HCT116 (cell line): ENCODE data around the gene OPN5. TPM values are rescaled to one million over a fixed set of nuclear protein-coding genes. Genes with fewer than 3 reads are reported as not detected.

ENCODE experiments used
- ATAC-seq: fragments of 200-7000 bp; cut with Tn5 transposase; 2 replicates; pipeline ENCODE4 v1.9.1; 2020; ENCODE audit warnings: mild to moderate bottlenecking, moderate library complexity
- BruUV-seq: library from RNA; stranded (reverse); fragments of 400-500 nt; replicated peaks from 2 replicates; lab custom pipeline; 2021; lab: Mats Ljungman, UMichigan
- CTCF ChIA-PET: fragments of 300-600 bp; sonication (Branson Sonifier 250); formaldehyde crosslinking; loops from one replicate; lab custom pipeline; 2021; ENCODE audit warnings: antibody characterized with exemption; lab: Charles Lee
- POLR2A ChIA-PET: fragments of 300-600, 350-600 bp; sonication (Branson Sonifier 250); formaldehyde crosslinking; loops from one replicate; lab custom pipeline; 2021; ENCODE audit warnings: antibody characterized with exemption; lab: Charles Lee
- RAD21 ChIA-PET, 2 experiments: fragments of 300-600 bp; sonication (Branson Sonifier 250); formaldehyde crosslinking; loops; one replicate each; lab custom pipeline; 2023; ENCODE audit warnings: low total read pairs in 2 of 2; ENCODE audit not compliant: uncharacterized antibody in 2 of 2, unreplicated experiment in 2 of 2, low non-redundant PET in 1 of 2; lab: Charles Lee
- DNase-seq: peaks from one replicate; pipeline ENCODE4 v3.0.0-alpha.2; 2010; ENCODE audit warnings: low read depth, low spot score
- H2AFZ ChIP-seq: fragments of 200-600 bp; shearing (Covaris generic), sonication (generic); 2 replicates; pipeline ENCODE4 v1.6.1; 2017; ENCODE audit warnings: low read depth, mixed run types, mixed read lengths, antibody characterized with exemption, low read length; ENCODE audit not compliant: poor library complexity, severe bottlenecking
- H3K27ac ChIP-seq: 2 replicates; pipeline ENCODE4 v1.5.1; 2012; ENCODE audit warnings: low read depth, low read length
- H3K27me3 ChIP-seq: fragments of 200-600 bp; sonication (generic); 2 replicates; pipeline ENCODE4 v1.6.1; 2016; ENCODE audit warnings: mixed run types, low read length, mixed read lengths; ENCODE audit not compliant: insufficient read depth
- H3K36me3 ChIP-seq, 2 experiments: fragments of 200-500 bp in 1 of 2; fragments of 200-600 bp in 1 of 2; sonication (Bioruptor generic) in 1 of 2; sonication (generic) in 1 of 2; 2 replicates each; pipeline versions ENCODE4 v1.5.1 to v1.6.1; 2014 to 2016; ENCODE audit warnings: low read length in 2 of 2, inconsistent platforms in 1 of 2, mixed read lengths in 1 of 2, mixed run types in 1 of 2; ENCODE audit not compliant: insufficient read depth in 2 of 2, control insufficient read depth in 1 of 2
- H3K4me1 ChIP-seq, 2 experiments: fragments of 200-600 bp in 1 of 2; sonication (generic) in 1 of 2; 2 replicates each; pipeline versions ENCODE4 v1.5.1 to v1.6.1; 2012 to 2017; ENCODE audit warnings: low read length in 2 of 2, inconsistent platforms in 1 of 2, mild to moderate bottlenecking in 1 of 2, mixed read lengths in 1 of 2, mixed run types in 1 of 2, moderate library complexity in 1 of 2; ENCODE audit not compliant: insufficient read depth in 2 of 2, control insufficient read depth in 1 of 2
- H3K4me2 ChIP-seq: fragments of 200-600 bp; sonication (generic); 2 replicates; pipeline ENCODE4 v1.6.1; 2017; ENCODE audit warnings: mixed run types, low read length, mixed read lengths
- H3K4me3 ChIP-seq, 2 experiments: fragments of 200-600 bp in 1 of 2; sonication (generic) in 1 of 2; replicated peaks in 1 of 2; 2 replicates each; pipeline ENCODE4 v1.5.1; 2011 to 2016; ENCODE audit warnings: low read length in 2 of 2, control low read depth in 1 of 2, low read depth in 1 of 2, mild to moderate bottlenecking in 1 of 2, mixed read lengths in 1 of 2, mixed run types in 1 of 2
- H3K79me2 ChIP-seq: fragments of 200-600 bp; sonication (generic); 2 replicates; pipeline ENCODE4 v1.6.1; 2017; ENCODE audit warnings: mild to moderate bottlenecking, mixed run types, low read length, moderate library complexity, mixed read lengths; ENCODE audit not compliant: insufficient read depth
- H3K9ac ChIP-seq: fragments of 200-600 bp; sonication (generic); 2 replicates; pipeline ENCODE4 v1.6.1; 2016; ENCODE audit warnings: low read length, mixed read lengths
- H3K9me2 ChIP-seq: fragments of 200-600 bp; sonication (generic), shearing (Covaris generic); 2 replicates; pipeline ENCODE4 v1.6.1; 2017; ENCODE audit warnings: mixed run types, mild to moderate bottlenecking, moderate library complexity; ENCODE audit not compliant: insufficient read depth
- H3K9me3 ChIP-seq, 2 experiments: fragments of 200-500 bp in 1 of 2; fragments of 200-600 bp in 1 of 2; sonication (Bioruptor generic) in 1 of 2; sonication (generic) in 1 of 2; 2 replicates each; pipeline ENCODE4 v1.6.1; 2014 to 2017; ENCODE audit warnings: low read length in 2 of 2, mixed read lengths in 2 of 2, inconsistent platforms in 1 of 2, low read depth in 1 of 2, mild to moderate bottlenecking in 1 of 2, mixed run types in 1 of 2, moderate library complexity in 1 of 2; ENCODE audit not compliant: control insufficient read depth in 1 of 2, insufficient read depth in 1 of 2
- H4K20me1 ChIP-seq: fragments of 200-600 bp; sonication (generic), shearing (Covaris generic); 2 replicates; pipeline ENCODE4 v1.6.1; 2017; ENCODE audit warnings: mixed run types, mild to moderate bottlenecking, moderate library complexity; ENCODE audit not compliant: insufficient read depth
- CEBPB ChIP-seq: IDR thresholded peaks from 2 replicates; pipeline ENCODE4 v1.6.1; 2012; ENCODE audit warnings: low read depth
- CTCF ChIP-seq, 3 experiments: fragments of 200-600 bp in 1 of 3; sonication (generic) in 1 of 3; IDR thresholded peaks in 2 of 3; conservative IDR thresholded peaks in 1 of 3; 2 replicates each; pipeline ENCODE4 v1.5.1; 2012 to 2017; ENCODE audit warnings: low read depth in 2 of 3, low read length in 2 of 3, antibody characterized with exemption in 1 of 3, borderline replicate concordance in 1 of 3, control low read depth in 1 of 3, mild to moderate bottlenecking in 1 of 3, mixed read lengths in 1 of 3, mixed run types in 1 of 3, moderate library complexity in 1 of 3; ENCODE audit not compliant: insufficient read depth in 1 of 3
- EGR1 ChIP-seq: IDR thresholded peaks from 2 replicates; pipeline ENCODE4 v1.6.1; 2012; ENCODE audit warnings: low read depth
- ELF1 ChIP-seq: IDR thresholded peaks from 2 replicates; pipeline ENCODE4 v1.6.1; 2012; ENCODE audit warnings: low read depth, borderline replicate concordance
- EZH2 ChIP-seq: fragments of 200-600 bp; sonication (generic); IDR thresholded peaks from 2 replicates; pipeline ENCODE4 v1.6.1; 2017; ENCODE audit warnings: antibody characterized with exemption, mixed run types
- EZH2phosphoT487 ChIP-seq: fragments of 200-600 bp; IDR thresholded peaks from 2 replicates; pipeline ENCODE4 v1.6.1; 2018; ENCODE audit warnings: antibody characterized with exemption, borderline replicate concordance
- FOSL1 ChIP-seq: IDR thresholded peaks from 2 replicates; pipeline ENCODE4 v1.6.1; 2012; ENCODE audit warnings: low read depth
- JUND ChIP-seq: IDR thresholded peaks from 2 replicates; pipeline ENCODE4 v1.6.1; 2012
- MAX ChIP-seq: IDR thresholded peaks from 2 replicates; pipeline ENCODE4 v1.6.1; 2012
- POLR2AphosphoS5 ChIP-seq: IDR thresholded peaks from 2 replicates; pipeline ENCODE4 v1.6.1; 2011; ENCODE audit warnings: mild to moderate bottlenecking, low read depth, low read length, moderate library complexity
- RAD21 ChIP-seq: IDR thresholded peaks from 2 replicates; pipeline ENCODE4 v1.6.1; 2012; ENCODE audit warnings: low read depth, mild to moderate bottlenecking
- REST ChIP-seq: IDR thresholded peaks from 2 replicates; pipeline ENCODE4 v1.6.1; 2012; ENCODE audit warnings: low read depth
- SRF ChIP-seq: IDR thresholded peaks from 2 replicates; pipeline ENCODE4 v1.6.1; 2012; ENCODE audit warnings: low read depth
- TCF7L2 ChIP-seq: IDR thresholded peaks from 2 replicates; pipeline ENCODE4 v1.7.0; 2011; ENCODE audit warnings: borderline replicate concordance, inconsistent platforms; ENCODE audit not compliant: insufficient read depth, insufficient read length; ENCODE audit errors: extremely low read depth
- ZBTB33 ChIP-seq: IDR thresholded peaks from 2 replicates; pipeline ENCODE4 v1.6.1; 2011; ENCODE audit warnings: mild to moderate bottlenecking, low read length, moderate library complexity; ENCODE audit not compliant: insufficient replicate concordance; ENCODE audit errors: extremely low read depth
- ZFX ChIP-seq: fragments of 450-650 bp; IDR thresholded peaks from 2 replicates; pipeline ENCODE4 v1.6.1; 2017
- intact Hi-C: fragments of 100-400 bp; cut with micrococcal nuclease; formaldehyde crosslinking; loops from 2 replicates; pipeline ENCODE4 v1.10.0; 2022
- total RNA-seq: library from RNA; stranded (reverse); gene quantifications from one replicate; pipeline ENCODE4 v1.2.1, GENCODE V29; 2021; ENCODE audit not compliant: unreplicated experiment

The OPN5 gene
- total RNA-seq, 1 experiment from 2014 or later = not detected

DNA sequence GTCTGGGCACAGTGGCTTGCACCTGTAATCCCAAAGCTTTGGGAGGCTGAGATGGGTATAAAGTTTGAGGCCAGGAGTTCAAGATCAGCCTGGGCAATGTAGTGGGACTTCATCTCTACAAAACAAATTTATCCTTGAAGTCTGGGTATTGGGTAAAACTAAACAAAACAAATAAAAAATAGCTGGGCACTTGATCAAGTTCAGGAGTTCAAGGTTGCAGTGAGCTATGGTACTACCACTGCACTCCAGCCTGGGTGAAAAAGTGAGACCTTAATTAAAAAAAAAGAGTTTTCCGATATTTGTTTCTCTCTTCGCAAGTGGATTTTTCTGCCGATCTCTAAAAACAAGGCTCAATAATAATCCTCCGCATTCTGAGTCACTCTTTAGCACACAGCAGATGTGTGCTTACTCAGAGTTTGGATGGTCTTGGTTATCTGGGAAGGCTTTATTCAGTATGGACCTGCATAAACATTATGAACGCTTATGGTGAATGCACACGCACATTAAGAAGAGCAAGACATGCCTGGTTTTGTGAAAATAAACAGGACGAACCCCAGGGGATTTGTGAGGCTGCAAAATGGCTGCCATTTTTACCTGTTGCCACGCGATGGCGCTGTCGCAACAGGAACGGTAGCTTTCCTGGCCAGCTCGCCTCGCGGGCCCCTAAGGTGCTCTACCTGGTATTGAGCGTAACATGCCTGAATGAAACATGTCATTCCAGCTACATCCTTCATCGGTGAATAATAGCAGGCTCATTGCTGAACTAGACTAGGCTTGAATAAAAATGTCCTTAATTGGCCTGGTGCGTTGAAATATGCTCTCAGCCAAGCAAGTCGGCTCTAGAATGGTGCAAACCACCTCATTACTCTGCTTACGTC, 6.0 kb downstream of the OPN5 start (continued):
- TF ChIP-seq REST = no peak
- TF ChIP-seq, all 23 proteins: peak for 4

DNA sequence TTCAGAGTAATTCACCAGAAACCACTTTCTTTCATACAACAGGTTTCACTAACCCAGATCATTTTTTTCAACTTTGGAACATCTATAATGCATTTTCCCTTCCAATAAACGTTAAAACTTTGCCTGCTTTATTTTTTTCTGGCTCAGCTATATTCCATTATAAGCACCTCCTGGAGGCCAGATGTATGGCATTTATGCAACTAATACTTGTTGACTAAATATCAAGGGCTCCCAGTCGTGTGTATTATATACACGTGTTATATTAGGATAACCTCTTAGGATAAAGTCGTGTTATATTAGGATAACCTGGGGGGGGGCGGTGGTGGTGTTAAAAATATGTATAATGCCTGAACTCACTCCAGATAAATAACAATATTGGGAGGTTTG, 6.7 kb downstream of the OPN5 start:
- no TSS peak for BruUV-seq
- DNase-seq (no peak), ATAC-seq (peak; percentile 59)
- H3K4me2 ChIP-seq = peak overlapping the region; percentile 61
- ChIA-PET CTCF (interaction anchor here (0.7 to 4.5 kb wide), 16 partner anchors 11 to 1835 kb away, joined by 3 to 38 read pairs (median 4); no protein-coding TSS in a partner anchor), POLR2A (no interaction called here), RAD21 (interaction anchor here (1.0 to 1.7 kb wide), 3 partner anchors 299 to 1621 kb away, joined by 3 to 8 read pairs (median 6); no protein-coding TSS in a partner anchor)
- intact Hi-C loops = loop anchor here (1.0 to 10.0 kb wide), 5 partner anchors 284 to 1826 kb away; no protein-coding TSS in a partner anchor
- H3K36me3 ChIP-seq = no peaks in the 10 kb centered on the region
- no peaks in the 10 kb centered on the region for H3K27me3 ChIP-seq
- no peaks in the 10 kb centered on the region for H4K20me1 ChIP-seq
- no peaks in the 10 kb centered on the region for H3K79me2 ChIP-seq
- 0 out of 4 replicates have a peak overlapping the region, but pooled peaks of 1 of the 2 experiments have one; percentile 1 for H3K4me3 ChIP-seq
- no peaks in the 10 kb centered on the region for H3K9me3 ChIP-seq
- peaks cover 0 to 6% of the 10 kb centered on the region in 2 experiments; a peak in 1 of 4 replicates for H3K4me1 ChIP-seq
- H3K9ac ChIP-seq = no peak overlapping the region
- H2AFZ ChIP-seq = peak overlapping the region; percentile 72
- no peak overlapping the region for H3K27ac ChIP-seq
- H3K9me2 ChIP-seq = no peaks in the 10 kb centered on the region
- TF ChIP-seq JUND (no peak), CEBPB (no peak), ELF1 (no peak), EZH2phosphoT487 (no peak), CTCF (IDR thresholded peaks at IDR 0.05 in 2 of 3, conservative IDR thresholded peaks at IDR 0.05 in 1 of 3; ENCODE audit: borderline replicate concordance in 1 of 3, insufficient read depth in 1 of 3, low read depth in 2 of 3, low read length in 2 of 3) (no peak), SRF (no peak), MAX (no peak), ZBTB33 (no peak), ZFX (no peak), EZH2 (no peak), TCF7L2 (no peak), EGR1 (no peak), RAD21 (no peak), POLR2AphosphoS5 (no peak), FOSL1 (no peak)
